K562 (cell line): ENCODE data around the gene TULP4. TPM values are rescaled to one million over a fixed set of nuclear protein-coding genes. Genes with fewer than 3 reads are reported as not detected.

Source experiments
- ARID1B ChIP-seq: fragments of 450-650 bp; IDR thresholded peaks from 2 replicates; pipeline ENCODE4 v1.6.1; 2016; ENCODE audit warnings: antibody characterized with exemption, mild to moderate bottlenecking, inconsistent platforms
- CCNT2 ChIP-seq: IDR thresholded peaks from 2 replicates; pipeline ENCODE4 v1.6.1; 2011; ENCODE audit warnings: borderline replicate concordance, low read depth, mild to moderate bottlenecking, moderate library complexity, mixed read lengths, low read length; ENCODE audit not compliant: insufficient read length; ENCODE audit errors: extremely low read depth
- GATAD2A ChIP-seq: fragments of 450-650 bp; IDR thresholded peaks from 2 replicates; pipeline ENCODE4 v1.6.1; 2017
- HES1 ChIP-seq: fragments of 450-650 bp; IDR thresholded peaks from 2 replicates; pipeline ENCODE4 v1.6.1; 2016; ENCODE audit warnings: low read depth, mild to moderate bottlenecking, moderate library complexity
- MGA ChIP-seq: fragments of 450-650 bp; IDR thresholded peaks from 2 replicates; pipeline ENCODE4 v1.6.1; 2016; ENCODE audit warnings: mild to moderate bottlenecking, moderate library complexity
- RFX1 ChIP-seq: fragments of 450-650 bp; IDR thresholded peaks from 2 replicates; pipeline ENCODE4 v1.6.1; 2016; ENCODE audit warnings: mild to moderate bottlenecking, moderate library complexity
- SAFB2 ChIP-seq: fragments of 200-400 bp; formaldehyde crosslinking; IDR thresholded peaks from 2 replicates; pipeline ENCODE4 v1.6.1; 2018; ENCODE audit warnings: borderline replicate concordance, low read length, low read depth, moderate library complexity; ENCODE audit not compliant: severe bottlenecking
- TFAP4 ChIP-seq: sonication (generic); formaldehyde crosslinking; IDR thresholded peaks from 2 replicates; pipeline ENCODE4 v1.8.0; 2022; ENCODE audit warnings: missing genetic modification reagents, mild to moderate bottlenecking, moderate library complexity, borderline replicate concordance
- ZNF347 ChIP-seq: fragments of 450-650 bp; formaldehyde crosslinking; IDR thresholded peaks from 2 replicates; pipeline ENCODE4 v1.4.0; 2020; ENCODE audit warnings: low read depth, mild to moderate bottlenecking, moderate library complexity
- ZNF512 ChIP-seq: IDR thresholded peaks from 2 replicates; pipeline ENCODE4 v1.6.1; 2016; ENCODE audit warnings: missing genetic modification characterization, missing compliant biosample characterization
- polyA plus RNA-seq, 8 experiments: library from polyadenylated mRNA; depleted of rRNA in 4 of 8; stranded (reverse) in 5 of 8; unstranded in 3 of 8; fragments of >200 nt; fragmentation: Nextera tagmentation in 2 of 8; fragmentation: Illumina TruSeq in 1 of 8; extraction: Ambion mirVana in 2 of 8; extraction: Trizol in 1 of 8; gene quantifications; 2 replicates each; pipeline versions ENCODE4 v1.2.1 to v1.2.3, GENCODE V29; 2011 to 2014; ENCODE audit warnings: inconsistent platforms in 1 of 8, missing spikeins in 1 of 8
- total RNA-seq, 7 experiments: library from RNA; depleted of rRNA in 6 of 7; stranded (reverse); fragments of >200 nt in 6 of 7; fragmentation: Illumina TruSeq in 2 of 7; extraction: Trizol in 2 of 7; gene quantifications; 2 replicates each; pipeline versions ENCODE4 v1.2.1 to v1.2.3, GENCODE V29; 2011 to 2021; ENCODE audit warnings: low replicate concordance in 1 of 7

TULP4 gene
- total and polyA plus RNA-seq, 9 of the 15 experiments (the other 6 are each of a cell fraction or from before 2014, with no cell fraction given): 1.2 to 50.4 (median 11.0) TPM

GRCh38 chr6:158552055-158552795 is 240.0 kb downstream of the TULP4 start (continued):
- no peak for TF ChIP-seq MGA
- no peak for TF ChIP-seq TFAP4 (CRISPR knock-in tag)
- TF ChIP-seq SAFB2: no peak
- TF ChIP-seq ZNF347: no peak
- no peak for TF ChIP-seq CCNT2
- peak; percentile 76; the same call in 1 of the 2 replicates for TF ChIP-seq GATAD2A
- TF ChIP-seq RFX1: no peak
- TF ChIP-seq ARID1B: peak; percentile 90
- TF ChIP-seq ZNF512: 0 out of 2 replicates have a peak, but pooled peaks have one; percentile 11
- TF ChIP-seq HES1: 0 out of 2 replicates have a peak, but pooled peaks have one; percentile 14
